PC-3 (cell line): ENCODE data around the gene NADK2. TPM values are rescaled to one million over a fixed set of nuclear protein-coding genes. Genes with fewer than 3 reads are reported as not detected.

ENCODE experiments used
- ATAC-seq: fragments of 200-7000 bp; cut with Tn5 transposase; 2 replicates; pipeline ENCODE4 v1.9.1; 2020; ENCODE audit warnings: mild to moderate bottlenecking, moderate library complexity
- BruUV-seq: library from RNA; stranded (reverse); fragments of 400-500 nt; replicated peaks from 2 replicates; lab custom pipeline; 2021; lab: Mats Ljungman, UMichigan
- CTCF ChIA-PET: fragments of 300-600 bp; sonication (Branson Sonifier 250); formaldehyde crosslinking; loops from one replicate; lab custom pipeline; 2022; ENCODE audit warnings: antibody characterized with exemption; lab: Charles Lee
- POLR2A ChIA-PET: fragments of 300-600 bp; sonication (Branson Sonifier 250); formaldehyde crosslinking; loops from one replicate; lab custom pipeline; 2022; ENCODE audit warnings: antibody characterized with exemption; ENCODE audit not compliant: unreplicated experiment; lab: Charles Lee
- DNase-seq: peaks from one replicate; pipeline ENCODE4 v3.0.0-alpha.2; 2015
- H2AFZ ChIP-seq: fragments of 300-600 bp; sonication (generic); 2 replicates; pipeline ENCODE4 v1.6.0; 2016; ENCODE audit warnings: antibody characterized with exemption, low read length
- H3F3A ChIP-seq: fragments of 300-600 bp; sonication (generic); one replicate; pipeline ENCODE4 v1.6.0; 2017; ENCODE audit warnings: antibody characterized with exemption, low read length, control low read depth, mild to moderate bottlenecking; ENCODE audit not compliant: unreplicated experiment
- H3K27ac ChIP-seq: fragments of 300-600 bp; sonication (generic); 2 replicates; pipeline ENCODE4 v1.5.1; 2016; ENCODE audit warnings: mild to moderate bottlenecking, low read length
- H3K27me3 ChIP-seq: fragments of 300-600 bp; sonication (generic); 2 replicates; pipeline ENCODE4 v1.6.1; 2016; ENCODE audit warnings: low read length, mixed read lengths
- H3K36me3 ChIP-seq: fragments of 300-600 bp; sonication (generic); 2 replicates; pipeline ENCODE4 v1.6.1; 2016; ENCODE audit warnings: low read depth, mixed run types, low read length, mixed read lengths
- H3K4me1 ChIP-seq: fragments of 300-600 bp; sonication (generic); 2 replicates; pipeline ENCODE4 v1.5.1; 2016; ENCODE audit warnings: low read length; ENCODE audit not compliant: insufficient read depth
- H3K4me2 ChIP-seq: fragments of 300-600 bp; sonication (generic); 2 replicates; pipeline ENCODE4 v1.6.0; 2016; ENCODE audit warnings: low read length
- H3K4me3 ChIP-seq: fragments of 300-600 bp; sonication (generic); 2 replicates; pipeline ENCODE4 v1.5.1; 2016; ENCODE audit warnings: mild to moderate bottlenecking, low read length, mixed read lengths
- H3K79me2 ChIP-seq: fragments of 300-600 bp; sonication (generic); 2 replicates; pipeline ENCODE4 v1.6.1; 2017; ENCODE audit warnings: low read length, mixed read lengths
- H3K9ac ChIP-seq: fragments of 300-600 bp; sonication (generic); 2 replicates; pipeline ENCODE4 v1.6.0; 2016; ENCODE audit warnings: mild to moderate bottlenecking, low read length
- H3K9me2 ChIP-seq: fragments of 300-600 bp; sonication (generic); replicated peaks from 2 replicates; pipeline ENCODE4 v1.6.1; 2016; ENCODE audit warnings: mixed run types, low read length, mixed read lengths
- H3K9me3 ChIP-seq: fragments of 300-600 bp; sonication (generic); 2 replicates; pipeline ENCODE4 v1.6.1; 2016; ENCODE audit warnings: low read length, mixed read lengths
- H4K20me1 ChIP-seq: fragments of 300-600 bp; sonication (generic); 2 replicates; pipeline ENCODE4 v1.6.1; 2016; ENCODE audit warnings: low read length, mixed read lengths
- CTCF ChIP-seq: fragments of 300-600 bp; sonication (generic); conservative IDR thresholded peaks from 2 replicates; pipeline ENCODE4 v1.5.1; 2017; ENCODE audit warnings: antibody characterized with exemption, low read depth, mild to moderate bottlenecking, low read length
- EZH2 ChIP-seq: fragments of 300-600 bp; sonication (generic); IDR thresholded peaks from one replicate; pipeline ENCODE4 v1.6.1; 2017; ENCODE audit warnings: antibody characterized with exemption, mild to moderate bottlenecking, low read length; ENCODE audit not compliant: unreplicated experiment
- EZH2phosphoT487 ChIP-seq: fragments of 300-600 bp; sonication (generic); IDR thresholded peaks from 2 replicates; pipeline ENCODE4 v1.6.1; 2018; ENCODE audit warnings: mild to moderate bottlenecking, antibody characterized with exemption, low read length, borderline replicate concordance
- intact Hi-C: fragments of 100-400 bp; cut with micrococcal nuclease; formaldehyde crosslinking; loops from 2 replicates; pipeline ENCODE4 v1.9.0; 2023
- total RNA-seq: library from RNA; depleted of rRNA; stranded (reverse); fragments of >200 nt; gene quantifications from 2 replicates; pipeline ENCODE4 v1.2.3, GENCODE V29; 2014

NADK2 gene
- total RNA-seq, 1 experiment from 2014 or later = 17.7 TPM

- POLR2A ChIA-PET = interaction anchor here (0.6 to 1.7 kb wide), 2 partner anchors 42 to 72 kb away, joined by 4 to 6 read pairs; no protein-coding TSS in a partner anchor
- H3K4me3 ChIP-seq = peak overlapping the region; percentile 84
- peak overlapping the region; percentile 81 for H3K9ac ChIP-seq
- ATAC-seq (peak; percentile 34), DNase-seq (peak; percentile 66)
- H3K79me2 ChIP-seq = peaks cover 71% of the 10 kb centered on the region
- no peaks in the 10 kb centered on the region for H3F3A ChIP-seq
- peak overlapping the region; percentile 4; the same call in 1 of the 2 replicates for H3K27ac ChIP-seq
- no peaks in the 10 kb centered on the region for H3K27me3 ChIP-seq
- no peaks in the 10 kb centered on the region for H3K9me2 ChIP-seq
- H4K20me1 ChIP-seq = no peaks in the 10 kb centered on the region
- CTCF ChIA-PET = interaction anchor here (0.9 to 1.4 kb wide), 2 partner anchors 72 to 91 kb away, joined by 3 to 12 read pairs; partner anchors contain the start of gene NADK2
- H2AFZ ChIP-seq = peak overlapping the region; percentile 88
- no peaks in the 10 kb centered on the region for H3K9me3 ChIP-seq
- no peak for TF ChIP-seq CTCF
- TF ChIP-seq EZH2phosphoT487 = no peak
- TF ChIP-seq EZH2 = no peak
- BruUV-seq = no TSS peak
- H3K4me1 ChIP-seq = peaks cover 38% of the 10 kb centered on the region
- intact Hi-C loops = loop anchor here (2.0 kb wide), 1 partner anchor 72 kb away; no protein-coding TSS in a partner anchor
- peak overlapping the region; percentile 93 for H3K4me2 ChIP-seq
- peaks cover 7% of the 10 kb centered on the region; the same call in 1 of the 2 replicates for H3K36me3 ChIP-seq
These were observed 90.9 kb downstream of the NADK2 start for GRCh38 chr5:36150676-36151433.

- Histone ChIP-seq H3K36me3 (no peaks in the 10 kb centered on the region), H3K27ac (no peak overlapping the region), H2AFZ (no peak overlapping the region), H3K9me2 (no peaks in the 10 kb centered on the region), H3K4me1 (peaks cover 31% of the 10 kb centered on the region), H3K4me3 (peak overlapping the region; percentile 26), H3K9ac (no peak overlapping the region), H3F3A (no peaks in the 10 kb centered on the region), H4K20me1 (no peaks in the 10 kb centered on the region), H3K79me2 (peaks cover 40% of the 10 kb centered on the region), H3K27me3 (no peaks in the 10 kb centered on the region), H3K9me3 (no peaks in the 10 kb centered on the region), H3K4me2 (peak overlapping the region; percentile 55)
- BruUV-seq = no TSS peak
- DNase-seq (peak; percentile 48), ATAC-seq (no peak)
- CTCF ChIA-PET = no interaction called here
- POLR2A ChIA-PET = no interaction called here
- TF ChIP-seq EZH2phosphoT487 = no peak
- no peak for TF ChIP-seq CTCF
- TF ChIP-seq EZH2 = no peak
- intact Hi-C loops = loop anchor here (2.0 kb wide), 1 partner anchor 39 kb away; no protein-coding TSS in a partner anchor
These were observed 94.0 kb downstream of the NADK2 start for GRCh38 chr5:36147681-36148080.
